Measurements from ENCODE around the gene KRR1.
A peak's percentile ranks its signal among the peaks of the same experiment; 100 is the strongest.

Gene KRR1

DNA sequence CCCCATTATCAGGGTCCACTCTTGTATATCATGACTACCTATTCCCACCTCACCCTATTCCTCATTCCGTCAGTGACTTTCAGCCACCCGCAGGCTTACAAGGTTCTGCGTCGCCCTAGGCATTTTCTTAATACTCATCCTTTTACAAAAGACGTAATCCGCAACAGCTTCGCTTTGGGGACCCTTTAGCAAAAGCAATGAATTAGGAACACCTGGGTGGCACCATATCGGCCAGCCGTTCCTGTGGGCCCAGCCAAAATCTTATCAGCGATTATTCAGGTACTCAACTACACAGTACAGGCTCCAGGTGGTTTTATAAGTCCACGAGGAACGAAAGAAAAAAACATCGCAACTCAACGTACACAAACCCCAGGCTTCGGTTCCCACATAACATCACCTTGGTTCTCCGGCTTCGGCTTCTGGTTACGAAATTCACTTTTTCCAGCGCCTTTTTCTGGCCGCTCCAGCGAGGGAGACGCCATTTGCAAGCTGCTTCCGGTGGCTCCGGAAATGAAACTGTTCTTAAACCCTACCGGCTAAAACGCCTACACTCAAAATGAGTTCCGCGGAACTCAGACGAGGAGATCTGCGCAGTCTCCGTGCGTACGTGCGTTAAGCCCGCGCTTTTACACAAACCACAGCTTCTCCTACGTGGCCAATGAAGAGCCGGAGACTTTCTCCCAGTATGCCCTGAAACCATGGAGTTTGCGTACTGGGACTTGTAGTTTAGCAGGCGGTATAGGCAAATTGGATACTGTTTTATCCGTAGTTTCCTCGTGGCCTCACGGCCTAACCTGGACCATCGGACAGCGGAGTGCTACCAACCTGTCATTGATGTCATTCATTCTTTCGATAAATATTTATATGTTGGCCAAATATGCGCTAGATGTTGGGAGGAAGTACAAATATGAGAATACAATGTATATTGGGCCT, at the start of gene KRR1:
Gene KRR1 (minus strand): TSS at position 494 of the 933 bp plus-strand sequence. CDS start 12 bp downstream, at position 482.
- peak; percentile 98 for DNase-seq (ENCODE audit: low read depth, low spot score)

DNA sequence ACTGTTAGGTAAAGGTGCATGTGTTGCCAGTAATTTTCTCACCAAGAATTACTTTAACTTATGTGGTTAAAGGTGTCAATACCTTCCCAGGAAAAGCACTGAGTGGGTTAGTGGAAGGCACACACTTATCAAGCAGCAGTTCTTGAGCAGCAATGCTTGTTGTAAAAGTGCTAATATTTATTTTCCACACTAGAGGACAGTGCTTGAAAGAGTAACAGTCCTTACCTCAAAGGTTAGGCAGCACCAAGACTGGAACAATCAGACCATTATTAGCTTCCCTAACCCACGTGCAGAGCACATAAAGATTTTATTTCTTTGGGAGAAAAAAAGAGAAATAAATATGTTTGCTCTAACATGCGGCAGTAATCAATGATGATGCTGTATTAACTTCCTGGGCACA, 48.8 kb upstream of the KRR1 start:
- DNase-seq (ENCODE audit: low read depth, low spot score), result no peak

DNA sequence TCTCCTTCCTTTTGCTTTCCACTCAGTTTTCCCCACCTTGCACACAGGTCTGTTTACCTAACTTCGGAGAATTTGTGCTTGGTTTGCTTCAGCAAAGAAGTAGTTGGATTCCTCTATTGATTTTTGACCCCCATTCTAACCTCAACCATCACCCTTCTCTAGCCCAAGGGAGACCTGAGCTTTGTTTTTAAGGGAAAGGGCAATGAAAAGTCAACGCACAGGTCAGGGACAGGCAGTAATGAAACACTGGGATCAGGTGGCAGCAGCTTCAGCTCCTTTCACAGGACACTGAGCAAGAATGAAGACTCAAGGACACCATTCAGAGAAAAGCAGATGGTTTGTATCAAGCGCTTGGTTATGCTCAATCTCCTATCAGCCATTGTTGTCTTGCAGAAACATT, 46.9 kb upstream of the KRR1 start:
- no peak for DNase-seq (ENCODE audit: low read depth, low spot score)

GRCh38 chr12:75556311-75556899, 45.0 kb upstream of the KRR1 start:
- DNase-seq (ENCODE audit: low read depth, low spot score), result no peak

DNA sequence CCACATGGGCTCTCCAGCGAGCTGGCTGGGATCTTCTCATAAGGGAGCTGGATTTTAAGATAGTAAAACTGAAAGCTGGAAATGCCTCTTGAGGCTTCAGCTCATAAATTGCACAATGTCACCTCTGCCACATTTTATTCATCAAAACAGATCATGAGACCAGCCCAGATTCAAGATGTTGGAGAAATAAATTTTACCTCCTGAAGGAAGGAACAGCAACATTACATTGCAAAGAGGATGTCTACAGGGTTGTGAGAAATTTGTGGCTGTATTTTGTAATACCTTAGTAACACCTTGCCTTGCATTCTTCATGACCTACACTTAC, 43.1 kb upstream of the KRR1 start:
- no peak for DNase-seq (ENCODE audit: low read depth, low spot score)

DNA sequence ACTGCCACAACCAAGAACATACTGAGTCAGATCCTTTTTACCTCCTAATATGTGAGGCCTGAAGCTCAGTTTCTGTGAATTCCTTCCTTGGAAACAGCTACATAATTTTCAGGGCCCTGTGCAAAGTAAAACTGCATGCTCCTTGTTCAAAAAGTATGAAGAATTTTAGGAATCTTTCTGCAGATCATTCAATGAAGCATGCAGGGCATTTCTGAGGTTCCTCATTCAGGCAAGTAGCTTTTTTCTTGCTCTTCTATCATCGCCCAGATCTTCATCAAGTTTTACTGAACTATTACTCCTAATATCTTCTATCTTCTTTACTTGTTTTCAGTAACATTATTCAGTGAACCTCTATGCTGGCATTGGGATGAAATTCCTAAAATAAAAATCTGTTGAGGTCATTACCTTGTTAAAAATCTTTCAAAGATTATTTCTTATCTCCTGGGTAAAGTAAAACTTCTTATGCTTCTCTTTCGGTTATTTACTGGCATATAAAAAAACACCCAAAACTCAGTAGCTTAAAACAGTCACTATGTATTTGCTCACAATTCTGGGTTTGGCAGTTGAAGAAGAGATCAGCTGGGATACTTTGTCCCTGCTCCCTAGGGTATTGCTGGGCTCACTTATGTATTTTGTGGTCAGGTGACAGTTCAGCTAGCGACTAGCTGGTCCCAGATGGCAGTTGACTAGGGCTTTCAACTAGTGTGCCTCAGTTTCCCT, 42.6 kb upstream of the KRR1 start:
- no peak for DNase-seq (ENCODE audit: low read depth, low spot score)

GRCh38 chr12:75553398-75553797, 42.0 kb upstream of the KRR1 start:
- DNase-seq (ENCODE audit: low read depth, low spot score), result no peak

DNA sequence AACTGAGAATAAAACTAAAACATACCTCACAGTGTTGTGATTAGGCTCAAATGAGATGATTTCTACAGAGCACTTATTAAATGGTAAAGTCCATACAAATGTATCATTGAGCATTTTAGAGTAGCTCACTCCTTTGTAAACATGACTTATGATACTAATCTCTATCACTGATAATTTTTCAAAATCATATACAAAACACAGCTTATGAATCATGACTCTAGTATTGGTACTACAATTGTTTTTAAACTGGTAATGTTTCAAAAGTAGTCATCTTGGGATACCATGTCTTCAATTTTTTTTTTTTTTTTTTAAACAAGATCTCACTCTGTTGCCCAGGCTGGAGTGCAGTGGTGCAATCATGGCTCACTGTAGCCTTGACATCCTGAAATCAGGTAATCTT, 40.1 kb upstream of the KRR1 start:
- DNase-seq (ENCODE audit: low read depth, low spot score), result no peak

- DNase-seq (ENCODE audit: low read depth, low spot score), result no peak
Observed at GRCh38 chr12:75550401-75551240, 39.2 kb upstream of the KRR1 start.

DNA sequence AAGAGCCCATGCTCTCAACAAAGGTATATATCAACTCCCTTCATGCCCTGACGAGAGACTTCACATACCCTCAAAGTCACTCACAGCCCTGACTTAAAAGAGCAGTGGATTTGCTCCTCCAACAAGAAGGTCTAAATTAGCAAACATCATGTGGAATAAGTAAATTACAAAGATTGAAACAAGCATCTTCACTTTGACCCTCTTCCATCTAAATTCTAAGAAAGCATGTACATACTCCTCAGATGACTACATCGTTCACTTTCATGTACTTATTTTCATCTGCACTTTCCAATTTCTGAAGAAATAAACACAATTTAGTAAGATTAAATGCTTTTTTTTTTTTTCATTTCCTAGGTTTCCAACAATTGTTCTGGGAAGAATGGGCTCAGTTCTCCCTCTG, 38.6 kb upstream of the KRR1 start:
- no peak for DNase-seq (ENCODE audit: low read depth, low spot score)

- no peak for DNase-seq (ENCODE audit: low read depth, low spot score)
Observed at GRCh38 chr12:75548879-75549278, 37.5 kb upstream of the KRR1 start.

GRCh38 chr12:75545636-75546035, 34.2 kb upstream of the KRR1 start:
- no peak for DNase-seq (ENCODE audit: low read depth, low spot score)

DNA sequence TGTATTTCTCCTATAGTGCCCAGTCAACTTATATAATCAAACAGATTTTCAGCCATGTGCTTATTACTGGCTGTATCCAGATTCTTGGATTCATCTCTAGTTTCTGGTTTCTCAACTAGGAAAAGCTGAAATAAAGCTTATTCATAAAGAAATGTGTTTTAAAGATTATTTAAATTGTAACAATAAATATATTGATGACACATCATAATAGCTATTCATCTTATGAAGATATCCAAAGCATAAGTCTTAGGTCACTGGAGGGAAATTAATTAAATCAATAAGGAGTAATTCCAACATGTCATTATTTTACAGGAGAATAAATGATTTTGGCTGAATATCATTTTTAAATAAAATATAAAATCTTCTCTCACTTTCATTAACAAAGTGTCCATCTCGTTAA, 32.1 kb upstream of the KRR1 start:
- DNase-seq (ENCODE audit: low read depth, low spot score), result no peak

GRCh38 chr12:75542942-75543341, 31.5 kb upstream of the KRR1 start:
- DNase-seq (ENCODE audit: low read depth, low spot score), result no peak

DNA sequence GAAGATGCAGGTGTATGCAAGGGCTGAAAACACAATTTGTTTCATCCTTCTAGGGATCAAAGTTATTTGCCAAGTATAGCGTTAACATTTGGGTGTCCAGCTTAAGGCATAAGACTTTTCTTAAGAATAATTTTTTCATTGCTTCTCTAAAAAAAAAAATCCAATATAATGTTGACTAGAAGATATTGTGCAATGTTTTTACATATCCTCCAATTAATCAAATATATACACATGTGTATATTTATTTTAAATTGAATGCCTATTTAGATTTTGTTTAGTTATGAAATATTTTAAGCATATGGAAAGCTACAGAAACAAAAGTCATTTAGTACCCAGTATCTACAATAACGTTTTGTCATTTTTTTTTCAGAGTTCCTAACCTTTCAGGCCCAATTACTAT, 28.5 kb upstream of the KRR1 start:
- no peak for DNase-seq (ENCODE audit: low read depth, low spot score)

DNA sequence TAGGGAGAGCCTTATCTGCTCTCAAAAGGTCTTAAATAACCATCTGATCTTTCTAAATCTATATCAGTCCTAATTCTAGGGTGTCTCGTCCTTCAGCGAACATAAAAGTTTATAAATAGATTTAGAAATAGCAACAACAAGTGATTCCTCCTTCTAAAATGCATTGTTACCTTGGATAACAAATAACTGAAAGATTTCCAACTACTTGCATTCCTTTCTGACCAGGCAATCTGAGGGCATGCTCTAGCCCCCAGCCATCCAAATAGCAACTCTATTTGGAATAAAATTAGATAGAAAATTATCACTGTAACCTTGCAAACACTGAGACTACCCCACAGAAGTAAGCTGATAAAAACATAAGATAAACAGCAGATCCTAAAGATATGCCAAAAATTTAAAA, 21.8 kb upstream of the KRR1 start:
- DNase-seq (ENCODE audit: low read depth, low spot score), result no peak

DNA sequence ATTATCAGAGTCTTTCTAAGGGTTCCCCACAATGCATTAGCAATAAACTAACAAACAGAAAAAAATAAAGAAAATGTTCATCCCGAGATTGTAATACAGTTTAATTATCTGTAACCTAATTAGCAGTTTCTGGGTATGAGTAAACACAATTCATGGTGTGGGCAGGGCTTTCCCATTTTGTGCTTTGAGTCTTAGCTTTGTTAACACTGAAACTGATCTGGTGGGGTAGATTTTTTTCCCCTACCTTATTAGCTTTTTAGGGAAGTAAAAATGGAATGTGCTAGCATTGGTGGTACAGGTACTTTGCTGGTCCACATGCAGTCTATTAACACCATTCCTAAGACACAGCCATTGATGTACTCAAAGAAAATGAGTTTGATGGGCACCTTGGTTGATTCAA, 18.4 kb upstream of the KRR1 start:
- DNase-seq (ENCODE audit: low read depth, low spot score), result no peak

DNA sequence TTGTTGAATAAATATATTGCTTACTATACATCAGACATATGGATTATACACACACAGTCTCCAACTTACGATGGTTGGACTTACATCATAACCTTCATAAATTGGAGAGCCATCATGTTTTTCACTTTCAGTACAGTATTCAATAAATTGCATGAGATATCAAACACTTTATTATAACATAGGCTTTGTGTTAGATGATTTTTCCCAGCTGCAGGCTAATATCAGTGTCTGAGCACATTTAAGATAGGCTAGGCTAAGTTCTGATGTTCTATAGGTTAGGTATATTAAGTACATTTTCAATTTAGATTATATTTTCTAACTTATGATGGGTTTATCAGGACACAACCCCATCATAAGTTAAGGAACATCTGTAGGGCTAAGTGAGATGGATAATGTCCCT, 17.9 kb upstream of the KRR1 start:
- no peak for DNase-seq (ENCODE audit: low read depth, low spot score)

- no peak for DNase-seq (ENCODE audit: low read depth, low spot score)
Observed at GRCh38 chr12:75528692-75529091, 17.3 kb upstream of the KRR1 start.

- no peak for DNase-seq (ENCODE audit: low read depth, low spot score)
Observed at GRCh38 chr12:75528272-75528671, 16.9 kb upstream of the KRR1 start.

DNA sequence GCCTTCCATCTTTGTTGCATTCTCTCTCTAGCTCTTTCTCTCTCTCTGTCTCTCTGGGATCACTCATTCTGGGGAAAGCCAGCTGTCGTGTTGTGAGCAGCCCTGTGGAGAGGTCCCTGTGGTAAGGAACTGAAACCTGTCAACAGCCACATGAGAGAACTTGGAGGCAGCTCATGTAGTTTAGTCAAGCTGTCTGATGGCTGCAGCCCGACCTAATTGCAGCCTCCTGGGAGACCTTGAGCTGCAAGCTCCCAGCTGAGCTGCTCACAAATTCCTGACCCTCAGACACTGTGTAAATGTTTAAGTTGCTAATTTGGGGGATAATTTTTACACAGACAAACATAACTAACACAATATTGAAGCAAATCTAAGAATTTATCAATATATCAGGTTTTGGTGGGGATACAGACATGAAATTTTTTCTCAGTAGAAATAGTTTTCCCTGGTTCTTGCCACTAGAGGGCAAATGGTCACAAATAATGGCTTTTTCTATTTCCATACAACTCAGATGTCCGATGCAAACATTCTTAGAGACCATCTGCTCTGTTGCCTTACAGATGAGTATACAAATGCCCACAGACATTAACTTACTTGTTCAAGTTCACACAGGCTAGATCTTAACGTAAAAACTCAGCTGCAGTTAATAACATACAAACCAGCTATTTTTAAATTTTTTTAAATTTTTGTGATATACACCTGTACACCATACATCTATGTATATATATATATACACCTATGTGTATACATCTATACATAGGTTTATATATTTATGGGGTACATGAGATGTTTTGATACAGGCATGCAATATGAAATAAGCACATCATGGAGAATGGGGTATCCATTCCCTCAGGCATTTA, 15.5 kb upstream of the KRR1 start:
- DNase-seq (ENCODE audit: low read depth, low spot score), result peak; percentile 35
